GM21390 (cell line): ENCODE data around the gene IGSF9.

Source experiments
- ATAC-seq: cut with Tn5 transposase; IDR thresholded peaks from one replicate; pipeline ENCODE4 v1.9.1; 2021; ENCODE audit not compliant: unreplicated experiment

Gene IGSF9

DNA sequence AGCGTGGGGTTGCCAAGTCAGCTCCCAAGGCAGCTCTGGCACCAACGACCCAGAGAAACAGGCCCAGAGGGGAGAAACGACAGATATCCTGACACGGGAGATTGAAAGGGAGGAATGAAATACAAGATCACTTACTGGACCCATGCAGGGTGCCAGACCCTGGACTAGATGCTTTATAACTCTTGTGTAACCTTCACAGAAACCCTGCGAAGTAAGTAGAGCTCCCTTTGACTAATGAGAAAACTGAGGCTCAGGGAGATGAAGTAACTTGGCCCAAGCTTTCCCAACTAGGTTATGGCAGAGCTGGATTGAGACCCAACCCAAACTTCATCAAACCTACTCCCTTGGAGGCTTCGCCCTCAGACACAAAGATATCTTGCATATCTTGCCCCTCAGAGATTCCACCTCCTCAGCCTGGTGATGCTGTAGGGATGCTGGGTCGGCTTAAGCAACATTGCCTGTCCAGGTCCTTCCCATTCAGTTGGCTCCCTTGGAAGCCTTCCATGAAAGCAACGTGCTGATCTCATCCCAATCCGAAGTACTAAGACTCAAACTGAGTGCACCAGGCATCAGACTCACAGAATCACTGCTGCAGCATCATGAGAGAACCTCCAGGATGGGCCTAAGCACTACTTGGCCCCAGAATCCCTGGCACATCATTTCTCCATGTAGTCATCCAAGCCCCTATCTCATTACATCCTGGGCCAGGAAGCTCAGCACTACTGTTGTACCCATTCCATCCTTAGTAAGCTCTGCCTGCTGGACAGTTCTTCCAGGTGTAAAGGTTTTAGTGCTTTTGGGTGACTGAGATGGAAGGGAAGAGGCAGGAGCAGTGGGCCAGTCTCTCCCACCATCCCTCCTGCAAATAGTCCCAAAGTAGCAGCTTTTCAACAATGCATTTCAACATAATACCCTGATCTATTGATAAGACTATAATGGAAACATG is 1.1 kb upstream of the IGSF9 start:
- ATAC-seq, result no peak

DNA sequence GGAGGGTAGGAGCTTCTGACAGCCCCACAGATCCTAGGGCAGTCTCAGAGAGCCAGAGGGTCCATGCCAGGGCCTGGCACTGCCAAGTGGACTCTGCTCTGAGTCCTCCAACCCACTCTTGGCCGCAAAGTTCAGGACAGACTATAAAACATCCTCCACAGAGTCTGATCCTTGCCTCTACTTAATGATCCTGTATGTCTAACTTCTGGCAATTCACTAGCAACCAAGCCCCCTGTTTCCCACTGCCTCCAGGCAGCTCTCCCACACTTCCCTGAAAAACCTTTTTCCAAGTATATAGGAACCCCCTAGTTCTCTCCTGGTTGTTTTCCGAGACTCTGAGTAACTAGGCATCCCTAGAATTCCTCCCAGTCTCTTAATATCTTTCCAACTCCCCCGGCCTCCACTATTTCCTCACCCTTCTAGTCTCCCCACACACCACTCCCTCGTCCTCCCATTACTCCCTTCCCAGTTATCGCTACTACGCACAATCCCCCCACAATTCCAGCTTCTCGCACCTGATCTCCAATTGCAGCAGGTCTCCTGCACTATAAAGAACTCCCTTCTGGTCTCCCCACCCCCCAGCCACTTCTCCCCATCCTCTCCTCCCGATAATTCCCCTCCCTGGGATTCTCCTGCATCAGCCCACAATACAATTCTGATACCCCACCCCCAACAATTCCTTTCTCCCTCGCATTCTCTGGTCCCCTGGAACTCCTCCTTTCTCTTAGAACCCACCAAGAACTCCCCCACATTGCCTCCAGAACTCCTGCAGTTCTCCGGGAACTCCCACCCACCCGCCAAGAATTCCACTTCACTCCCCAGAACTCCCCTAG is 574 bp downstream of the IGSF9 start:
- no peak for ATAC-seq

DNA sequence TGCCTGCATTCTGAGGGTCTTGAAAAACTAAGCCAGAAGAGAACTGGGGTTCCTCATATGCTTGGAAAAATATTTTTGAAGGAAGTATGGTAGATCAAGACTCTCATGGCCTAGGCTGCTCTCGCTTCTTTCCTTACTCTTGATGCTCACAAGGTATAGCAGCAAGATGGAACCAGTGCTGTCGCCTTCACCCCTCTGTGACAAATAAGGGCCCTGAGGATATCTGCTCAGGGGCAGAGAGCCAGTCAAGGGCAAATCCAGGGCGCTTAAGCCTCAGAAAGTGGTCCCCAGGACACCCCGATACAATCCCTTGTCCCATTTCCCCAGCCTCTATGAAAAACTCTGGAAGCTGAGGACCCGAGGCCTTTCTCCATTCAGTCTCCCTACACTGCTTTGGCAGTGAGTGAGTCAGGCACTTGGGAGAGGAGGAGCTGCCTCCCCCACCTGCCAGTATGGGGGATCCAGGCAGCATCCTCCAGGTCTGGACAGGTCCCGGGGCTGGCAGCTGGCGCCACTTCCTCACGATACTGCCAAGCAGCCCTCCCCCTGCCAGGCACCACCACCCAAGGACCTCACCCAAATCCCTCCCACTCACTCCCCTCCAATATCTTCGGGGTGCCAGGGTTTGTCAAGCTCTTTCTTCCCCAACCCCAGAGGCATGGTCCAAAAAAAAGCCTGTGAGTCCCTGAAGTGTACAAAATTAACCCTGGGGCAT is 1.3 kb downstream of the IGSF9 start:
- no peak for ATAC-seq

DNA sequence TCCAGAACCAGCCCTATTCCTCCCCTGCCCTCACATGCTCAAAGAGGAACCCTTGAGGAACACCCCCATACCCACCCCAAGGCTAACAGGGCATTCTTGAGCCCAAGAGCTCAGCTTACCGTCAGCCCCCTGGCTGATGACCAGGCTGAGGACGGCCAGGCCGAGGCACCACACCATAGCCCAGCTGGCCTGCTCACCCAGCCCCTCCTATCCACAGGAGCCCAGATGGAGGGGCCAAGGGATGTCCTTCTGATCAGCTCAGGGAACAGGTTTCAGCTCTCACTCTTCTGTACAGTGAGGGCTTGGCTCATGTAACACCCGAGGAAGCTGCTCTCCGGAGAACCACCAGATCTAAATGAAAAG is 2.2 kb downstream of the IGSF9 start:
- ATAC-seq, result no peak

DNA sequence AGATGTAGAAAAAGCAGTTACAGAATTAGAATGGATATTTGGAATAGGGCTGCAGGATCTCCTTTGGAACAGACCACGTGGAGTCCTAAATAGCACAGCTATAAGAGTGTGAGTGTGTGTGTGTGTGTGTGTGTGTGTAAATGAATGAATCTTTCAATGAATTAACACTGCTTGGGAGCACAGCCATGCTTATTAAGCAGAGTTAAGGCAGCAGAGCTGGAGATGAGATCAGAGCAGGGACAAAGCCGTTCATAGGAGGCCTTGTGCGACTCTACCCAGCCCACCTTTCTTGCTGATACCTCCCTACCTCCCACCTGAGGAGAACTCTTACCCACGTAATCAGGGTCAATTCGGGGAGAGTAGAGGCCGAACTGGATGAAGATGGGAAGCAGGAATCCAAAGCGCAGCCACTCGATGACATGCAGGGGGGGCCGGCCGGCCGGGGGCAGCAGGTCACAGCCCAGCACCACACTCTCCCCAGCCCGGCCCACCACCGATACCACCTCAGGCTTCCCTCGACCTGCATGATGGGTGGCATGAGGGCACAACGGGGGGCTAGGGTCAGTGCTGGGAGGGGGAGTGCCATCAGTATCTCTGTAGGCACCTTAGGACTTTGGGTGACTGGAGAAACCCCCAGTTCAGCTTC is 2.7 kb downstream of the IGSF9 start:
- ATAC-seq, result no peak

DNA sequence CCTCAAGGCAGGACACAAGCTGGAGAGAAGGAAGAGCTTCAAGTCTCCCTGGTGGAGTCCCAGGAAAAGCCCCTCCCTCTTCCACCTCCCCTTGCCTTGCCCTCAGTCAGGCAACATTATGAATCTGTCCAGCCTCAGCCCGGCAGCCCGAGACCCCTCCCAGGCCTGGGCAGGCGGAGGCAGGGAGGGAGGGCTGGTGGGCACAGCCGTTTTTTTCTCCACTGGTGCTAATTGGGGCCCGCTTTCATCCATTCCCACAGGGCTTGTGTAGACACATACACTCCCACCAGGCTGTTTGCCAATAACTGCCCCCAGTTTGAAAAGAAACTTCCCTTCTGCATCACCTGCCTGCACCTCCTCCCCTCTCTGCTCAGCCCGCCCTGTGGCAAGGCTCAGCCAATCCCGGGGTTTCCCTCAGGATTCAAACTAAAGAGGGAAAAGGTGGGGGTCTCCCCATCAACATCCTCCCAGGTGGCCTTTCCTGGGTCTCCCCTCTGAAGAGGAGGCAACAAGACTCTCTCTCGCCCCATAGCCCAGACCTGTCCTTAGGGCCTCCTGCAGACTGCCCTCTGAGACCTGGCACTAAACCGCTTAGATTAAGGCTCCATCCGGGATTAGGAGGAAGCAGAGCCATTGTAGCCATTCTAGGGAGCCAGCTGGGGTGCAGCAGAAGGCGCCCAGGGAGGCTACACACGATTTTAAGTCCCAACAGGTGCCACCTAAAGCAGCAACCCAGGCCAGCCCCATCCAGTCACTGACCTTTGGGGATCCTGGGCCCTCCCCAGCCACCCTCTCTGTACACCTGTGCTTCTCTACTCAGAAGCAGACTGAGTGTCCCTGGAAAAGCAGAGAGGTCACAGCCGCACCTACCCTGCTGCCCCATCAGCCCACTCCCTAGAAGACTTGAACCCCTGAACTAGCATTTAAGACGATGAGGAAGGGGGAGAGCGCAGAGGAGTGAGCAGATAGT is 3.5 kb downstream of the IGSF9 start:
- ATAC-seq, result no peak

DNA sequence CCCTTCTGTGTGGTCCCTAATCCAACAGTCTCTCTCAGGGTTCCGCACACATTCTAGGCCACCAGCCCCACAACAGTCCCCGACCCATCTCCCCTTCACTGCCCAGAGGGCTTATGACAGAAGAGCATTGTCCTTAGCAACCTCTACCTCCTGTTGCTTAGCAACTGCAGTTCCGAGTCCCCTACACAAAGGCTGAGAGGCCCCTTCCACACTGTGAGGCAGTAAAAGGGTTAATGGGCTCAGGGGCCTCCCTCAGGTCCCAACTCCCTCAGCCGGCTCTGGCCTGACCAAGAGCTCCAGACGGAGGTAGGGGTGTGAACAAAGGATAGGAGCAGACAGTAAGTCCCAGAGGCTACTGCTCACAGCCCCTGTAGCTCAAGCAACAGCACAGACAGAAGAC is 4.3 kb downstream of the IGSF9 start:
- no peak for ATAC-seq

DNA sequence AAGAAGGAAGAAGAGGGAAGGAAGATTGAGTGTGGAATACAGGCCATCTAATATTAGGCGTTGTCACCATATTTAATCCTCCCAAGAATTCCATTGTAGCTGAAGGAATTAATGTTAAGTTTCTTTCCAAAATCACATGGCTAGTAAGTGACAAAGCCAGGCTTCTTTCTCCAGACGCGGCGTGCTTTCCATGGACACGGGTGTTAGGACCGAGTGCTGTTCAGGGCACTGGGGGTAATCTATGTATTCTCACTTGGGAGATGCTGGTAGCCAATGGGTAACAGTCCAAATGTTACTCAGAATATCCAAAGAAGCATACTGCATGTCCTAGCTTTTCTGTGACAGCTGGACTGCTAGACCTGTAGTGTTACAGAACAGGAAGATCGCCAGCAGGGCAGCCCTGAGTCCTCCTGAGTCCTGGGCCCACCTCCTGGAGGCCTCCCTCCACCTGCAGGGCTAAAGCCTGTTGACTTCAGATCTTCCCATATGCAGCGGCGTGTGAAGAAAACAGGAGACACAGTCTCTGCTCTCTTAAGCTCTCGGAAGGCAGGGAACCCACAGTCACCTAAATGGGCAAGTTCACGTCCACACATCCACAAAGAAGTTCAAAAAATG is 5.3 kb downstream of the IGSF9 start:
- ATAC-seq, result no peak

DNA sequence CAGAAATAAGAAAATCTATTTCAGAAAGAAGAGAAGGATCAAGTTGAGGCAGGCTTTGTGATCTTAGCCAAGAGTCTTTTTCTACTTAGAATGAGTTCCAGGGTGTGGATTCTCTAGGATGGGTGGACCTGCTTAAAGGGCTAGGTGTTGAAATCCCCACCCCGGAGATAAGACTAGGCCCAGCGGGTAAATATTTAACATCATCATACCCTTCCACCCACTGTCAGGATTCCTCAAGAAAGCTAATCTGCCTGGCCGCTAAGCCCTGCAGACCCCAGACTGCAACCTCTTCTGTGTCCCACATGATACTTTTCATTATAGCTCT is 5.8 kb downstream of the IGSF9 start:
- no peak for ATAC-seq

DNA sequence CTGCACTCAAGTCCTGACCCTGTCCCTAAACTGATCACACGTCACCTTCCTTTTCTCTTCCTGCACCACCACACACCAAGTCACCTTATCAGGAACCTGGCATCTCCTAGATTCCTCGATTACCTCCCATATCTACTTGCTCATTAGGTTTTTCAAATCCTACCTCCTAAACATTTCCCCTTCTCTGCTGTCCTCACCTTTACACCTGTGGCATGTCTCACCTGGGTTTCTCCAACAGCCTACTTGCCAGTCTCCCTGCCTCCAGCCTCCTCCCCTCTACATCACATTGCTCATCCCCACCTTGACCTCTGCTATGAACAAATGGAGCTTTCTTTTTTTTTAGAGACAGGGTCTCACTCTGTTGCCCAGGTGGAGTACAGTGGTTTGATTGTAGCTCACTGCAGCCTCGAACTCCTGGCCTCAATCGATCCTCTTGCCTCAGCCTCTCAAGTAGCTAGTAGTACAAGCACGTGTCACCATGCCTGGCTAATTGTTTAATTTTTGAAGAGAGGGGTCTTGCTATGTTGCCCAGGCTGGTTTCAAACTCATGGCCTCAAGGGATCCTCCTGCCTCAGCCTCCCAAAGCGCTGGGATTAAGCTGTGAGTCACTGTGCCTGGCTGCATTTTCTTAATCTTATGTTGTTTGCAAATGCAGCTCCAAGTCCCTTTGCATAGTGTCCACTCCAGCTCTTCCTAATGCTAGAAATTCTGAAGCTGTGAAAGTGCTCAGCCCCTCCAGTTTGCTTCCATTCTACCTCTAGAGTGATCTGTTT is 6.3 kb downstream of the IGSF9 start:
- ATAC-seq, result no peak

DNA sequence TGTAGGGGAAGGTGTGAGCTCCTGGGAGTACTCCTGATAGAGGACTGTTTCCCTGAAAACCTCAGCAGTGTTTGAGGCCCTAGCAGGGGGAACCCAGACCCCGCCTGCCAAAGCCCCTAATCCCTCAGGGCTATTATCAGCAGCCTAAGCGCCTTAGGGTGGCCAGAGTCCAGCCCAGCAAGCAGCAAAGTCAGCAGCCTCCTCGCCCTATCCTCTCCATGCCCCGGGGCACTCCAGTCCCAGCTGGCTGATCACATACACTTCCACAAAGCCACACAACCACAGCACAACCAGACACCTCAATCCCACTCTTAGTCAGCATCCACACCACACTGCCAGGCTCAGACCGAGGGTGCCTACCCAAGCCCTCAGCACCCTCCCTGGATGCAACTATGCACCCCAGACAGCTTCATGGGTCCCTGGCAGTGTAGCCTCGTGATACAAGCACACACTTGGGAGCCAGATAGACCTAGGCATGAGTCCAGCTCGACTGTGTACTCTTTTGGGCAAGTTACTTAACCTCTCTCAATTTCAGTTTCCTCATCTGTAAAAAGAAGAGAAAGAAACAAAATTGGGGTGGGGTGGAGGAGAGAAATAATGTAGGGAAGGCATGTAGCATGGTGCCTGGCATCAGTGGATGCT is 7.1 kb downstream of the IGSF9 start:
- ATAC-seq, result no peak

DNA sequence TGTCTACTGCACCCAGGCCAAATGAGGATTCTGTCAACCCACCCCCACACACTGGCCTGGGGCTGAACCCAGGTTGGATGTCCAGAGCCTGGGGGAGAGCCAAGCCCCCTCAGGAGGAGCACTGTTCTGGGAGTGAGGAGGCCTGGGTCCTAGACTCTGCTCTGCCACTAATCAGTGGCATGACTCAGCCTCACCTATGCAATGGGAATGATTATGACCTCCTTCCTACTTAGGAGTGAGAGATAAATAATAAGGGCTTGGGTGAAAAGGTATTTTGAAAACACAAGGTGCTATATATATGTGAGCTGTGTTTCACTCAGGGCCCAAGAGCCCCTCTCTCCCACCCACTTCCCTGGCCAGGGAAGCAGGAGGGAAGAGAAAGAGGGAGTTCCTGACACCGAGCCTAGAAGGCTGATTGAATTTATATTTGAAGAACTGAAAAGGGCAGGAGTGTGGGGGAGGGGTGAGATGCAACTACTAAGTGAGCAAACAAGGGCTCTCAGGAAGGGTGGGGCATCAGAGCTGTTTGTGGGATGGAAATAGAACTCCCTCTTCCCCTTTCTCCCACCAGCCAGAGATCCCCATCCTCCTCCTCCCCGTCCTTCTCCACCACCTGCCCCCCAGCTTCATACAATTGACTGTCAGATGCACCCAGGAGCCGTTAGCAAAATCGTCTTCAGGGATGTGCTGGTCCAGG is 8.2 kb downstream of the IGSF9 start:
- ATAC-seq, result no peak

DNA sequence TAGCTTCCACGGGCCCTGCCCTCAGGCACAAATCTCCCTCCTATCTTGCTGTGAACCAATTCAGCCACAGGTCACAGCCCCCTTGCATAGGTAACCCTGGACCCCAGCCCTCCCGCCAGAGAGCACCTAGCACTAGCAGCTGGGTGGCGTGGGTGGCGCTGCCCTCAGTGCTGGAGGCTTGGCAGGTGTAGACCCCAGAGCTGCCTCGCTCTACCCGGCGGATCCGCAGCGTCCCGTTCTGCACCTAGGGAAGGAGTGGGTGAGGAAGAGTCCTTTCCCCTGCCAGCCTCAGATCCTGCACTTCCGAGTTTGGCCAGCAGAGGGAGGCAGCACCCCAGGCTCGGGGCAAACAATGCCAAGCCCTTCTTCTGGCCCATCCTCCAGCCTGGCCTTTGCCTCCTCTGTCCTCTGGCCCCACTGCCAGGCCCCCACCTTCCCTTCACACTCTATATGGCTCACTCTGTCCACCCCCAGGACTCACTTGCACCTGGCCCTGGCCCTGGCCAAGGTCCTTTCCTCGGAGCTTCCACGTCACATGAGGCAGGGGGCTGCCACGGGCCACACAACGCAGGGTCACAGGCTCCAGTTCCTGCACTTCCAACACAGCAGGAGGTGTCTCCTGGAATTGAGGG is 9.0 kb downstream of the IGSF9 start:
- no peak for ATAC-seq

DNA sequence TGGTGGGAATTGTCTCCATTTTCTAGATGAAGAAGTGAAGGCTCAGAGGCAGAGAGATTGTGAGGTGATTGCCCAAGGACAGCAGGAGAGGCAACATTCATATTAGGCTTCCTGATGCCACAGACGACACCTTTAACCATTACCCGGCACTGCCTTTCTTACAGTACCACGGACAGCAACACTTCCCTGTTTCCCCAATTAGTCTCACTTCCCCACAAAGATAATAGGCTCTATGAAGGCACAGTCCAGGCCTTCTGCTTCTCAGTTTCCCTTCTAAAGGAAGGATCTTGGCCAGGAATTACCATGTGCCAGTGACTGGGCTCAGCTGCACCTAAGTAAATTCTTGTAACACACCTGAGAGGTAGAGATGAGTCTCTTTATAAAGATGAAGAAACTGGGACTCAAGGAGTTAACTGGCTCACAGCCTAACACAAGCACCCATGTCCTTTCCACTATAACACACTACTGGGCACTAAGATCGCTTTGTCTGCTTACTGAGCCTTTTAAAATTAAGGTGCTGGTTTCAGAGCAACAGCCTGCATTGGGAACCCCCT is 9.6 kb downstream of the IGSF9 start:
- ATAC-seq, result no peak

DNA sequence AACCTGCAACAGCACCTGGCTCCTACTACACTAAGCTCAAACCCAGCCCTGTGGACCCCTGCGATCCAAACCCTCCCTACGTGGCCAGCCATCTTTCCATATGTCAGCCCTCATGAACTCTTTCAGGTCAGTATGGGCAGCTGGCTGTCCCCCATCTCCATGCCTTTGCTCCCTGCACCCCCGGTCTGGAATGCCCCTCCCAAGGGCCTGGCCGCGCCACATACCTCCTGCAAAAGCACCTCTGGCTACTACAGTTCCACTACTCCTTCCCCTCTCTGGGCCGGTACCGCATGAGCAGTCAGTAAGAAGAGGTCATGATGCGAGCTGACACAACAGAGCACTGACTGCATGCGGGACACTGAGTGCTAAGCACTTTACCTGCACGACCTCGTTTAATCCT is 10.1 kb downstream of the IGSF9 start:
- ATAC-seq, result no peak

DNA sequence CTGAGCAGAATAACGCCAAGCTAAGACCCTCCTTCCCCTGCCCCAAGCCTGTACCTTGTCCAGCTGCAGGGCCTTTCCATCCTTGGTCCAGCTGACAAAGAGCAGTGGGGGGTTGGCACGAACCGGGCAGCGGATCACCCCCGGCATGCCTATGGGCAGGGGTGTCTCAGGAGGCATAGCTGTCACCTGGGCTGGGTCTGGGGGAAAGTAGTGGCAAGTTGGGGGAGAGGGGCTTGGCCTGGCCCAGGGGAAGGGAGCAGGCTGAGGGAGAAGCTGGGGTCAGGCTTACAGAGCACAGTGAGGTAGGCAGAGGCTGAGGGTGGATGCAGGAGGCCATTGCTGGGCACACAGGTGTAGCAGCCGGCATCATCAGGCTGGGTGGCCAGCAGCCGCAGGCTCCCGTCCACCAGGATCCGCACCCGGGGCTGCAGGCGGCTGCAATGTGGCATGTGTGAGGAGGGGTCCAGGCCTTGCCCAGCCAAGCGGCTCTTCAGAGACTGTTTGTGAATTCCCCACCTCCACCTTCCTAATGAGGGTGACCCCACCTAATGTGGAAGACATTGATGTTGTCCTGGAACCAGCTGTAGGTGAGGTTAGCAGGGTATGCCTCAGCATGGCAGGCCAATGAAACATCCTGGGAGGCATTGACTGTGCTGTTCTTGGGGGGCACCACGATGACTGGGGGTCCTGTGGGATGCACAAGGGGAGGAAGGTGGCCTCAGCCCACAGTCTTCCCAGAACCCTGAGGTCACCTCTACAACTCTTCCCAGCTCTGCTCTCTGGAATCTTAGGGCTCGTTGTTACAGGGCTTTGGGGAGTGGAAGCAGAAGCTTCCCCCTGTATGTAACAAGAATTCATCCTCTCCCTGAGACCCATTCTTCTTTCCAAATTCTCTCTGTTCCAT is 11.0 kb downstream of the IGSF9 start:
- ATAC-seq, result no peak
